HEK293 (cell line): ENCODE measurements around the gene CDC42EP3.

Experiments used
- CTCF ChIA-PET: fragments of 350-600 bp; formaldehyde crosslinking; extraction: SDS; loops from one replicate; lab custom pipeline; 2021; ENCODE audit warnings: antibody characterized with exemption; lab: Yijun Ruan, JAX
- POLR2A ChIA-PET: fragments of 300-600 bp; formaldehyde crosslinking; extraction: SDS; loops from one replicate; lab custom pipeline; 2020; ENCODE audit warnings: antibody characterized with exemption, inconsistent platforms; lab: Yijun Ruan, JAX
- H3K27ac ChIP-seq: fragments of 200-500 bp; sonication (Bioruptor generic); 2 replicates; pipeline ENCODE4 v1.5.1; 2014; ENCODE audit warnings: low read depth, low read length, control low read depth, inconsistent platforms; ENCODE audit errors: extremely low read depth
- H3K36me3 ChIP-seq, 2 experiments: fragments of 200-500 bp in 1 of 2; sonication (Bioruptor generic) in 1 of 2; 1 replicate in 1 of 2; 2 replicates in 1 of 2; pipeline ENCODE4 v1.5.1; 2014 to 2017; ENCODE audit warnings: inconsistent platforms in 2 of 2, low read length in 2 of 2; ENCODE audit not compliant: control insufficient read depth in 2 of 2, insufficient read depth in 1 of 2
- H3K4me1 ChIP-seq: fragments of 200-500 bp; sonication (Bioruptor generic); 2 replicates; pipeline ENCODE4 v1.5.1; 2014; ENCODE audit warnings: mild to moderate bottlenecking, low read length, inconsistent platforms; ENCODE audit not compliant: control insufficient read depth, insufficient read depth
- H3K4me3 ChIP-seq: 2 replicates; pipeline ENCODE4 v1.5.1; 2011; ENCODE audit warnings: low read depth, mild to moderate bottlenecking, control low read depth, low read length, moderate library complexity
- H3K9me3 ChIP-seq: fragments of 200-500 bp; sonication (Bioruptor generic); 2 replicates; pipeline ENCODE4 v1.5.1; 2014; ENCODE audit warnings: low read depth, low read length, inconsistent platforms; ENCODE audit not compliant: control insufficient read depth, insufficient read depth
- BCL11B ChIP-seq: fragments of 450-650 bp; formaldehyde crosslinking; IDR thresholded peaks from 2 replicates; pipeline ENCODE4 v1.5.1; 2016; ENCODE audit warnings: low read depth, missing biosample characterization, missing genetic modification characterization
- GLIS2 ChIP-seq: fragments of 450-650 bp; formaldehyde crosslinking; IDR thresholded peaks from 2 replicates; pipeline ENCODE4 v1.5.1; 2016; ENCODE audit warnings: missing biosample characterization, missing genetic modification characterization
- HOXC10 ChIP-seq: sonication (generic); formaldehyde crosslinking; IDR thresholded peaks from 2 replicates; pipeline ENCODE4 v1.8.1; 2023; ENCODE audit warnings: mild to moderate bottlenecking, missing genetic modification reagents
- KLF10 ChIP-seq: fragments of 450-650 bp; IDR thresholded peaks from 2 replicates; pipeline ENCODE4 v1.5.1; 2018; ENCODE audit warnings: missing biosample characterization, mild to moderate bottlenecking, missing genetic modification characterization
- PATZ1 ChIP-seq: fragments of 450-650 bp; formaldehyde crosslinking; IDR thresholded peaks from 2 replicates; pipeline ENCODE4 v1.5.1; 2016; ENCODE audit warnings: missing biosample characterization, missing genetic modification characterization
- SCRT2 ChIP-seq: fragments of 450-650 bp; formaldehyde crosslinking; IDR thresholded peaks from 2 replicates; pipeline ENCODE4 v1.5.1; 2016; ENCODE audit warnings: missing biosample characterization, missing genetic modification characterization
- WT1 ChIP-seq: fragments of 450-650 bp; formaldehyde crosslinking; IDR thresholded peaks from 2 replicates; pipeline ENCODE4 v1.5.1; 2016; ENCODE audit warnings: missing biosample characterization, missing genetic modification characterization
- ZBTB26 ChIP-seq: fragments of 450-650 bp; formaldehyde crosslinking; optimal IDR thresholded peaks from 2 replicates; pipeline ENCODE3; 2016; ENCODE audit warnings: missing biosample characterization, mild to moderate bottlenecking, missing genetic modification characterization
- ZBTB49 ChIP-seq: fragments of 450-650 bp; formaldehyde crosslinking; IDR thresholded peaks from 2 replicates; pipeline ENCODE4 v1.5.1; 2016; ENCODE audit warnings: missing biosample characterization, missing genetic modification characterization, low read depth
- ZBTB7A ChIP-seq: fragments of 450-650 bp; formaldehyde crosslinking; IDR thresholded peaks from 2 replicates; pipeline ENCODE4 v1.5.1; 2016; ENCODE audit warnings: low read depth, missing biosample characterization, missing genetic modification characterization
- ZNF155 ChIP-seq: fragments of 450-650 bp; formaldehyde crosslinking; IDR thresholded peaks from 2 replicates; pipeline ENCODE4 v1.5.1; 2016; ENCODE audit warnings: missing biosample characterization, missing genetic modification characterization
- ZNF26 ChIP-seq: fragments of 450-650 bp; formaldehyde crosslinking; IDR thresholded peaks from 2 replicates; pipeline ENCODE4 v1.5.1; 2016; ENCODE audit warnings: missing biosample characterization, missing genetic modification characterization
- ZNF292 ChIP-seq: fragments of 450-650 bp; formaldehyde crosslinking; IDR thresholded peaks from 2 replicates; pipeline ENCODE4 v1.5.1; 2016; ENCODE audit warnings: low read depth, missing biosample characterization, missing genetic modification characterization, borderline replicate concordance
- ZNF311 ChIP-seq: fragments of 450-650 bp; formaldehyde crosslinking; IDR thresholded peaks from 2 replicates; pipeline ENCODE4 v1.5.1; 2017; ENCODE audit warnings: missing biosample characterization, missing genetic modification characterization, borderline replicate concordance
- ZNF324 ChIP-seq: fragments of 450-650 bp; formaldehyde crosslinking; IDR thresholded peaks from 2 replicates; pipeline ENCODE4 v1.5.1; 2016; ENCODE audit warnings: missing biosample characterization, missing genetic modification characterization
- ZNF501 ChIP-seq: fragments of 450-650 bp; formaldehyde crosslinking; IDR thresholded peaks from 2 replicates; pipeline ENCODE4 v1.5.1; 2016; ENCODE audit warnings: missing biosample characterization, missing genetic modification characterization
- ZNF560 ChIP-seq: fragments of 450-650 bp; formaldehyde crosslinking; IDR thresholded peaks from 2 replicates; pipeline ENCODE4 v1.5.1; 2017; ENCODE audit warnings: missing biosample characterization, missing genetic modification characterization, borderline replicate concordance
- ZNF571 ChIP-seq: fragments of 450-650 bp; formaldehyde crosslinking; IDR thresholded peaks from 2 replicates; pipeline ENCODE4 v1.5.0; 2017; ENCODE audit warnings: missing biosample characterization, missing genetic modification characterization
- ZNF580 ChIP-seq: fragments of 450-650 bp; formaldehyde crosslinking; IDR thresholded peaks from 2 replicates; pipeline ENCODE4 v1.5.1; 2016; ENCODE audit warnings: missing biosample characterization, missing genetic modification characterization
- ZNF645 ChIP-seq: fragments of 450-650 bp; formaldehyde crosslinking; IDR thresholded peaks from 2 replicates; pipeline ENCODE4; 2016; ENCODE audit warnings: missing biosample characterization, missing genetic modification characterization
- ZNF654 ChIP-seq: fragments of 450-650 bp; formaldehyde crosslinking; IDR thresholded peaks from 2 replicates; pipeline ENCODE4 v1.5.1; 2016; ENCODE audit warnings: low read depth, missing biosample characterization, missing genetic modification characterization
- ZNF692 ChIP-seq: fragments of 450-650 bp; formaldehyde crosslinking; IDR thresholded peaks from 2 replicates; pipeline ENCODE4 v1.5.1; 2016; ENCODE audit warnings: missing biosample characterization, missing genetic modification characterization
- ZSCAN5A ChIP-seq: fragments of 450-650 bp; formaldehyde crosslinking; IDR thresholded peaks from 2 replicates; pipeline ENCODE4 v1.5.1; 2016; ENCODE audit warnings: missing biosample characterization, missing genetic modification characterization
- ZXDB ChIP-seq: fragments of 450-650 bp; formaldehyde crosslinking; IDR thresholded peaks from 2 replicates; pipeline ENCODE4 v1.5.1; 2016; ENCODE audit warnings: missing biosample characterization, missing genetic modification characterization

CDC42EP3 gene

GRCh38 chr2:37672104-37672869, 845 bp upstream of the CDC42EP3 start (continued):
- TF ChIP-seq SCRT2 (tag by site-specific recombination) = peak; percentile 96
- TF ChIP-seq BCL11B (tag by site-specific recombination) = no peak
- 0 out of 2 replicates have a peak, but pooled peaks have one; percentile 24 for TF ChIP-seq ZNF501 (tag by site-specific recombination)
- peak; percentile 84 for TF ChIP-seq PATZ1
- TF ChIP-seq GLIS2 (tag by site-specific recombination) = peak; percentile 93

GRCh38 chr2:37671816-37672103, 318 bp upstream of the CDC42EP3 start:
- peaks cover 0 to 9% of the 10 kb centered on the region in 2 experiments; a peak in 1 of 3 replicates for H3K36me3 ChIP-seq
- peak overlapping the region; percentile 93 for H3K4me3 ChIP-seq
- ChIA-PET CTCF (interaction anchor here (0.7 to 1.2 kb wide), 5 partner anchors 73 to 386 kb away, joined by 3 read pairs; no protein-coding TSS in a partner anchor), POLR2A (interaction anchor here (0.8 to 1.6 kb wide), 8 partner anchors 15 to 257 kb away, joined by 3 to 10 read pairs (median 4); no protein-coding TSS in a partner anchor)
- no peaks in the 10 kb centered on the region for H3K9me3 ChIP-seq
- 0 out of 2 replicates have a peak, but pooled peaks cover 2% of the 10 kb centered on the region for H3K4me1 ChIP-seq
- H3K27ac ChIP-seq = peak overlapping the region; percentile 87; the same call in 1 of the 2 replicates
- TF ChIP-seq ZNF692 (tag by site-specific recombination) (no peak), ZNF654 (tag by site-specific recombination) (no peak), ZBTB7A (tag by site-specific recombination) (no peak), WT1 (no peak), ZNF292 (tag by site-specific recombination) (no peak), ZBTB49 (tag by site-specific recombination) (no peak), ZNF645 (no peak), GLIS2 (tag by site-specific recombination) (peak; percentile 63), ZNF155 (tag by site-specific recombination) (no peak), ZXDB (tag by site-specific recombination) (0 out of 2 replicates have a peak, but pooled peaks have one; percentile 44), ZNF26 (tag by site-specific recombination) (no peak), ZNF324 (tag by site-specific recombination) (no peak), SCRT2 (tag by site-specific recombination) (no peak), ZNF560 (tag by site-specific recombination) (no peak), ZNF571 (tag by site-specific recombination) (no peak), HOXC10 (CRISPR knock-in tag) (no peak), ZSCAN5A (no peak), ZBTB26 (peak; percentile 74), KLF10 (tag by site-specific recombination) (no peak), ZNF311 (tag by site-specific recombination) (no peak), ZNF580 (tag by site-specific recombination) (no peak)
